EH (cell line): ENCODE results near the gene MCTS1.
"Not testable (repeated sequence)": the region's sequence is repeated elsewhere in the genome, so short reads cannot be mapped to it uniquely, and the experiment has no call there.

Source experiments
- DNase-seq: peaks from one replicate; pipeline ENCODE4 v3.0.0-alpha.2; 2015; ENCODE audit warnings: low read depth

The MCTS1 gene

DNA sequence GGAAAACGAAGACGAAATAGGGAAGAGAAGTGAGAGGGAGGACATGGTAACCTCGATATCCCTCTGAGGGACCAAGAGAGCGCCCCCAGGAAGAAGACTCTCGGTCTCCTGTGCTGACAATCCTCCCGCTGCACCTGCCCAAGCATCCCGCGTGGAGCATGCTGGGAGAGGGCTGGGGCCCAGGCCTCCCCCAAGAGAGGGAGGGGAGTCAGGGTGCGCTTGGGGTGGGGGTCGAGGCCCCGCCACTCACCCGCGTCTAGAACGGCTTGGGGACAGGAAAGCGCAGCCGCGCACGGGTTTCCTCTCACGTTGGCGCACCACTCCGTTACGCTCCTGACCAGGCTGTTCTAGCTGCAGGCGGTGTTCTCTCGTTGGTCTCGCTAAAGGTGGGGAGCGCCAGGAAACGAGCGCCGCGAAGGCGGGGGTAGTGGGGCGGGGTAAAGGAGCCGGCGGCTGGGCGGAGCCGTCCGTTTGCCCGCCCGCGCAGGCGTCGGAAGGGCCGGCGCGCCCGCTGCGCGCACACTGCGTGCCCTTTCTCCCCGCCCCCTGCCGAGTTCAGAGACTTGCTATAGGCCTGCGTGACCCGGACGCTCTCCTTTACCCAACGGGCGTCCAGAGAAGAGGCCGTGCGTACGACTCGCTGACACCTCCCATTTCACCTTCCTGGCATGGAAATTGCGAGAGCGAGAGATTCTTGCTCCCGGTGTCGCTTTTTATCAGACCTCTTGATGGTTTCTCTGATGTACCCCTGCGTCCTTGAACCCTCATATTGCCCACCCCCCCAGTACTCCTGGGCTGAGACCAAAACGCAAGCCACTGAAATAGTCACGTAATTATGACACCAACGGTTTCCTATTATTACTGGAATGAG lies 26.0 kb downstream of the MCTS1 start, which contains the start of gene C1GALT1C1:
TSS of gene C1GALT1C1 (minus strand) at position 388 of the 871 bp plus-strand sequence. CDS start 2,888 bp downstream, outside the sequence.
- peak; percentile 94 for DNase-seq

- DNase-seq, result no peak
Observed at GRCh38 chrX:120638619-120639018, 34.7 kb downstream of the MCTS1 start.

- DNase-seq, result no peak
Observed at GRCh38 chrX:120642871-120643270, 39.0 kb downstream of the MCTS1 start.

- DNase-seq, result peak; percentile 13
Observed at GRCh38 chrX:120647127-120647526, 43.2 kb downstream of the MCTS1 start.

DNA sequence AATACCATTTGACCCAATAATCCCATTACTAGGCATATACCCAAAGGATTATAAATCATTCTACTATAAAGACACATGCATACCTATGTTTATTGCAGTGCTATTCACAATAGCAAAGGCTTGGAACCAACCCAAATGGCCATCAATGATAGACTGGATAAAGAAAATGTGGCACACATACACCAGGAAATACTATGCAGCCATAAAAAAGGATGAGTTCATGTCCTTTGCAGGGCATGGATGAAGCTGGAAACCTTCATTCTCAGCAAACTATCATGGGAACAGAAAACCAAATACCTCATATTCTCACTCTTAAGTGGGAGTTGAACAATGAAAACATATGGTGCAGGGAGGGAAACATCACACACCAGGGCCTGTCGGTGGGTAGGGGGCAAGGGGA lies 48.4 kb downstream of the MCTS1 start:
- not testable (repeated sequence) for DNase-seq

DNA sequence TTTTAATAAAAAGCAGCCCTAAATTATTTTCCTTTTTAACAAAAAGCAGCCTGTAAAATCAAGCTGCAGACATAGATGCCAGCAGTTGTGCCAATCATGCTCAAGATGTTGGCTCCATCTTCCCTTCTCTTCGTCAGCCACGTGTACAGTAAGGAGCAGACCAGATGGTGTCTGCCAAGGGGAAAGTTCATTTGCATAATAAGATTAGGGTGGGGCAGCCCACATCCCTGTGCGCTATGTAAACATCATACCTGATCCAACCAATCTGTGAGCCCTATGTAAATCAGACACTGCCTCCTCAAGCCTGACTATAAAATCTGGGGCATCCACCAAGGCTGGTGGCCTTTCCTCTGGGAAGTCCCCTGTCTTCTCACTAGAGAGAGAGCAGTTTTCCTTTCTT lies 49.1 kb downstream of the MCTS1 start:
- DNase-seq, result peak; percentile 15

- peak; percentile 60 for DNase-seq
Observed at GRCh38 chrX:120660637-120661036, 56.7 kb downstream of the MCTS1 start.
